ENCODE results near the gene ARL6IP5. TPM values are rescaled to one million over a fixed set of nuclear protein-coding genes. Genes with fewer than 3 reads are reported as not detected.

ARL6IP5 gene, protein sequence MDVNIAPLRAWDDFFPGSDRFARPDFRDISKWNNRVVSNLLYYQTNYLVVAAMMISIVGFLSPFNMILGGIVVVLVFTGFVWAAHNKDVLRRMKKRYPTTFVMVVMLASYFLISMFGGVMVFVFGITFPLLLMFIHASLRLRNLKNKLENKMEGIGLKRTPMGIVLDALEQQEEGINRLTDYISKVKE
- 100 to 1,000 TPM in 1 of 4 donors, 10 to 100 TPM in 3; 89.6 to 119 (median 91.7) TPM for polyA plus RNA-seq (ENCODE audit: insufficient read length in 4 of 4)

GRCh38 chr3:69084326-69085167 lies at the start of gene ARL6IP5:
TSS of gene ARL6IP5 (plus strand) at chr3:69084937. CDS start at chr3:69085048, 111 bp downstream.
- DNase-seq (ENCODE audit: low read depth in 4 of 4, low spot score in 3 of 4), result peak; percentile 61 to 76 (median 69)

- no peak for DNase-seq (ENCODE audit: low read depth in 4 of 4, low spot score in 3 of 4)
These were observed 40.1 kb upstream of the ARL6IP5 start for GRCh38 chr3:69044608-69045007.

DNA sequence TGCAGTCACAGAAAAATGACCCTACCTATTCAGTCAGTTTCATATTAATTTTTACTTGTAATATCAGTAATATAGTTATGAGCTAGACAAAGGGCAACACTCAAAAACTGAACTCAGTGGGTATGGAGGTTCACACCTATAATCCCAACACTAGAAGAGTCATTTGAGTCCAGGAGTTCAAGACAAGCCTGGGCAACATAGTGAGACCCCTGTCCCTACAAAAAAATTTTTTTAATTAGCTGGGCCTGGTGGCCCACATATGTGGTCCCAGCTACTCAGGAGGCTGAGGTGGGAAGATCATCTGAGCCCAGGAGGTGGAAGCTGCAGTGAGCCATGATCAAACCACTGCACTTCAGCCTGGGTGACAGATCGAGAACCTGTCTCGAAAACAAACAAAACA lies 35.7 kb upstream of the ARL6IP5 start:
- no peak for DNase-seq (ENCODE audit: low read depth in 4 of 4, low spot score in 3 of 4)

GRCh38 chr3:69051756-69052471 lies 32.8 kb upstream of the ARL6IP5 start, which contains the start of gene TMF1:
TSS of gene TMF1 (minus strand) at chr3:69052333. CDS start at chr3:69052086, 247 bp downstream.
- peak; percentile 93 to 98 (median 98) for DNase-seq (ENCODE audit: low read depth in 4 of 4, low spot score in 3 of 4)

DNA sequence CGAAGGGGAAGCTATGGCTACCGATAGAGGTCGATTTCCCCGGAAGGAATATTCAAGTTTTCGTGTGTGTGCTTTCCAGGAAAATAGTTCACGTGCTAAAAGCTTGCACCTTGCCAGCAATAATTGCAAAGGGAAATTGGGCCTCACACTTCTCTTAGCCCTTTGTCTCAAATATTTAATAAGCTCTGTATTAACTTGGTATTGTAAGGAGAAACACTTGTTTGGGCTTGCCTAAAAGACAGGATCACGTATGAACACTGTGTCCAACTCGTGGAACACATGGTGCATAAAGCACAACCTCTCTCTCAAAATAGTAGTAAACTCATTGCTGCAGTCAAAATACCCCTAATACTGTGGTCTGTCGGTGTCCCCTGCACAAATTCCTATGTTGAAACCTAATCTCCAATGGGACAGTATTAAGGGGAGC lies 32.3 kb upstream of the ARL6IP5 start:
- peak in 1 of 4 donors; percentile 14 for DNase-seq (ENCODE audit: low read depth in 4 of 4, low spot score in 3 of 4)

- DNase-seq (ENCODE audit: low read depth in 4 of 4, low spot score in 3 of 4), result no peak
These were observed 26.4 kb upstream of the ARL6IP5 start for GRCh38 chr3:69058180-69058946.

GRCh38 chr3:69058947-69059224 lies 25.9 kb upstream of the ARL6IP5 start:
- DNase-seq (ENCODE audit: low read depth in 4 of 4, low spot score in 3 of 4), result no peak

- no peak for DNase-seq (ENCODE audit: low read depth in 4 of 4, low spot score in 3 of 4)
These were observed 25.0 kb upstream of the ARL6IP5 start for GRCh38 chr3:69059688-69060087.

- DNase-seq (ENCODE audit: low read depth in 4 of 4, low spot score in 3 of 4), result no peak
These were observed 21.1 kb upstream of the ARL6IP5 start for GRCh38 chr3:69063636-69064035.

- DNase-seq (ENCODE audit: low read depth in 4 of 4, low spot score in 3 of 4), result no peak
These were observed 19.3 kb upstream of the ARL6IP5 start for GRCh38 chr3:69065318-69065964.

DNA sequence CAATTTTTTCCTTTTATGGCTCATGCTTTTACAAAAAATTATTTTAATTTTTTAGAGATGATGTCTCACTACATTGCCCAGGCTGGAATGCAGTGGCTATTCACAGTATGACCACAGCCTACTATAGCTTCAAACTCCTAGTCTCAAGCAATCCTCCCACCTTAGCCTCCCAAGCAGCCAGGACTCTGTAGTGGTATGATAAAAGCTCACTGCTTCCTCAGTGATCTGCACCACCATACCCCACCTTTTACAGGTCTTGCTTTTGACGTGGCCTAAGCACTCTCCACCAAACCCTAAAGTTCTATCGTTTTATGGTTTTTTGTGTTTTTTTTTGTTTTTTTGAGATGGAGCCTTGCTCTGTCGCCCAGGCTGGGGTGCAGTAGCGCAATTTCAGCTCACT lies 18.6 kb upstream of the ARL6IP5 start:
- DNase-seq (ENCODE audit: low read depth in 4 of 4, low spot score in 3 of 4), result no peak

DNA sequence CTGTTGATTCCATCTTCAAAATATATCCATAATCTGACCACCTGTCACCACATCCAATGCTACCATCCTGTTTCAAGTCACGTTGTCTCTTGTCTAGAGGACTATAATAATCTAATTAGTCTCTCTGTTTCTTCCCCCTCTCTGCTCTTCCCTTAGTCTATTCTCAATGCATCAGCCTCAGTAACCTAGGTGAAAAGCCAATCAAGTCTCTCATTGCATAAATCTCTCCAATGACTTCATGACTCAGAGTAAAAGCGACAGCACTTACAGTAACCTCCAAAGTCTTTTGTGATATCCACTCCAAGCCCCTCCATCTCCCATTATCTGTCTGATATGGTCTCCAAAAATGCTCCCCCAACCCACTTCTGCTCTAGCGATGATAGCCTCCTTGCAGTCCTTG lies 11.8 kb upstream of the ARL6IP5 start:
- no peak for DNase-seq (ENCODE audit: low read depth in 4 of 4, low spot score in 3 of 4)

DNA sequence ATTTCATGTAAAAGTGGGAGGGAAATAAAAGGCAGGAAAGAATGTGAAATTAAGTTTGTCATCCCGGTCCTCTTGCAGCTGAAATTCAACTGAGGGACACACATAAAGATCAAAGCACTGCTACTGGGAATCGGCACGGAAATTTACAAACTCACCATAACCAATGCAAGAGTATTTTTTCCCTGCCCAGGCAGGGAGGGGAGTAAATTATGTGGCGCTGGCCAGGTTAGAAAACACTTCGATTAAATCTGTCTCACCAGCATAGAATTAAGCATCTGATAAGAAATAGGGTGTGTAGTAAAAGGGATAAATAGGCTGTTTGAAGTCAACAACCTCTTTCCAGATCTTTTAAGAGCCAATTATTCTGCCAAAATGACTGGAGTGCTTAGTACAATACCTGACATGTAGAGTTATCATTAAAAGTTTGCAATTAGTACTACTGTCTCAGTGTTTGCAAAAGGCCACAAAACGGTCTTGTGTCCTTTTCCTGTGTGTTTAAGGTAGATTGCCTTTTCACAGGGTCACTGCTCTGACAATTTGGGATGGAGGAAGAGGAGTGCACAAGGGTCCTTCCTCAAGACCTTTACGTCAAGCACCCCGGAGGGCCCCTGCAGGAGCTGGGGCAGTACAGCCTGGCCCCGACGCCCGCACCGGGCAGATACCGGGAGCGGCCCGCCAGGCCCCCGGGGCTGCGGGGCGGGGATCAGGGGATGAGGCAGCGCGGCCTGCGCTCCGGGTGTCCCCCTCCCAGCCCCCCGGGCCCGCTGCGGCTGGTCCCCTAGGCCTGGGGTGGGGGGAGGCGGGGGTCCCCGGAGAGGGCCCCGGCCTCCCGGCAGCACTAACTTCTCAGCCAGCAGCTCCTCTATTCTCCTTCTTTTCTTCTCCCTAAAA lies 5.2 kb upstream of the ARL6IP5 start:
- DNase-seq (ENCODE audit: low read depth in 4 of 4, low spot score in 3 of 4), result no peak

GRCh38 chr3:69080233-69080920 lies 4.4 kb upstream of the ARL6IP5 start, which contains the start of gene UBA3:
TSS of gene UBA3 (minus strand) at chr3:69080365. CDS start at chr3:69080353, 12 bp downstream.
- DNase-seq (ENCODE audit: low read depth in 4 of 4, low spot score in 3 of 4), result peak in 3 of 4 donors; percentile 70 to 74 (median 72)

- DNase-seq (ENCODE audit: low read depth in 4 of 4, low spot score in 3 of 4), result no peak
These were observed 3.0 kb upstream of the ARL6IP5 start for GRCh38 chr3:69081583-69082262.

- no peak for DNase-seq (ENCODE audit: low read depth in 4 of 4, low spot score in 3 of 4)
These were observed 2.4 kb upstream of the ARL6IP5 start for GRCh38 chr3:69082361-69082760.

DNA sequence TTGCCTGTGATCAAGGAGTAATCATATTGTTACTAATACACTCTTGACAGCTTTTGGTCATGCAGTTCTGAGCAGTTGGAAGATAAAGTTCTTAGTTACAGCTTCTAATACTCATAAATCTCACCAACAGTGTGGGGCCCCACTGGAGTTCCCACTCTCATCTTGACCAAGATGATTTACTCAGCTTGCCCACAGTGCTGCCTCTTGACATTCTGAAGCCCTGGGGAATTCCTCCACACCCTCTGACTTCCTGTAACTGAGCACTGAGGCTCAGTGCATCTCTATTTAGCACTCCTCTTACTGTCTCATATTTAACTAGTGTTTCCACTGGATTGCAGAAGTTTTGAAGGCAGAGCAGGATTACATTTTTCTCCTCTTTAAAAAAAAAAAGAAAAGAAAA lies 1.9 kb upstream of the ARL6IP5 start:
- no peak for DNase-seq (ENCODE audit: low read depth in 4 of 4, low spot score in 3 of 4)

All from left renal pelvis (tissue), 4 donors.